GM19397 (cell line): Measurements from ENCODE around the gene PML.

Source experiments
- ATAC-seq: cut with Tn5 transposase; IDR thresholded peaks from one replicate; pipeline ENCODE4 v1.9.1; 2021; ENCODE audit warnings: mild to moderate bottlenecking, moderate library complexity; ENCODE audit not compliant: unreplicated experiment

Gene PML

DNA sequence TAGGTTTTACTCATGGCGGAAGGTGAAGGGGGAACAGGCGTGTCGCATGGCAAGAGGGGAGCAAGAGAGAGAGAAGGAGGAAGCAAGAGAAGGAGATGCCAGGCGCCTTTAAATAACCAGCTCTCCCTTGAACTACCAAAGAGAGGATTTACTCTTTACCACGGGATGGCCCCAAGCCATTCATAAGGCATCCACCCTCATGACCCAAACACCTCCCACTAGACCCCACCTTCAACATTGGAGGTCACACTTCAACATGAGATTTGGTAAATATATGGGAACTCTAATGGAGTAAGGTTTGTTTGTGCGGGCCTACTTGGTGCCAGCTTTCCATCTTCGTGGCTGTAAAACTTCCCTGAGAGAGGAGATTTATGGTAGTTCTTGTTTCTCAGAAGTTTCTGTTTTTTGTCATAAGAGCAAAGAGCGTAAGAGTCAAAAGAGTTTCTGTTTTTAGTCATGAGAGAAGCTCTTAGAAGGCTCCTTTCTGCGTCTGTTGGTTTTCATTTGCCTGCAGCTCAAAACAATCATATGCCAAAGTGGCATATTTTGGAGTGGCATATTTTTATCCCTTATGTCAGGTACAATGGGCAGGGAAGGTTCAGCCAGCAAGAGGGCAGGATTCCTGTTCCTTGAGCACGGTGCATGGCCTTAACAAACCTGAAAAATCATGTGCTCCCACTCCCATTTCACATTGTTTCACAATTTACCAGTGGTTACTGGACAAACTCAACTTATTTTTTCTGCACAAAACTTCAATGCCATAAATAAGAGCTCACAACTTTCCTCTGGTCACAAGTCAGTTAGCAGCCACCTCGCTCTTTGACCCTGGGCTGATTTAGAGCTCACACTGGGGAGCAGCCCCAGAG, 12.5 kb downstream of the PML start:
- ATAC-seq, result no peak

DNA sequence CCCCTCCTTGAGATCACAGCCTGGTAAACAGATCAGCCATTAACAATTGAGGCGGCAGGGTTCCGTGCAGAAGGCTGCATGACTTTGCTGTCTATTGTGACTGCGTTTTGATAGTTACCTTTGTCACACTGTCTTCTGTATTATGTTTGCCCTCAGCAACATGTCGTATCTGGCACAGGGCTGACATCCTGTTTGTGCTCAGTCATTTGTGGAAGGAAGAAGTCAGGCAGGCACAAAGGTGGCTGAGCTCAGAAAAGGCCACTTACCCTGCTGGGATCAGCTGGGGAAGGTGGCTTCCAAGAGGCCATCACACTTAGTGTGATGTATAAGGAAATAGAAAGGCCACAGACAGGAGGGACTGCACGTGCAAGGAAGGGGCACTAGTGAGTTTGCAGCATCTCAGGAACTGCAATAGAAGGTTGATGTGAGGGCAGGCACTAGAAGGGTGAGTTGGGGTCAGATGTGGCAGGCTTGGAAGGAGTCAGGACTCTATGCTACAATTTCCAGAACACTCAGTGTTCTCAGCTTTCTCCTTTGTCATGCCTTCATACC, 13.4 kb downstream of the PML start:
- ATAC-seq, result no peak

DNA sequence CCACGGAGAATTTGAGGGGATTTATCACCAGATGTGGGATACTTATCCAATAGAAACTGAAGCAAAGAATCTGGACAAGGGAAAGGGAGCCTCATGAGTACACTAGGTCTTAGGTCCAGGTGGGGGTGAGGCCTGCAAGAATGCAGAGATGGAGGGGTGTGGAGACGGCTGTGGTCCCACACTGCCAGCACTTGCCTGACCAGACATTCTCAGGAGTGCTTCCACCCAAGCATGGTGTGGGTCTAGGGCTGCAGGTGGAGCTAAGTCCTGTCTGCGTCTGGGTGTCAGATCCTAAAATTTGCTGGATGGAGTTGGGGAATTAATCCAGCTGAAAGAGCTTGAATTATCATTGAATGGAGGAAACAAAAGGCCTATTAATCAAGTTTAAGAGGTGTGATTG, 14.4 kb downstream of the PML start:
- ATAC-seq, result no peak

DNA sequence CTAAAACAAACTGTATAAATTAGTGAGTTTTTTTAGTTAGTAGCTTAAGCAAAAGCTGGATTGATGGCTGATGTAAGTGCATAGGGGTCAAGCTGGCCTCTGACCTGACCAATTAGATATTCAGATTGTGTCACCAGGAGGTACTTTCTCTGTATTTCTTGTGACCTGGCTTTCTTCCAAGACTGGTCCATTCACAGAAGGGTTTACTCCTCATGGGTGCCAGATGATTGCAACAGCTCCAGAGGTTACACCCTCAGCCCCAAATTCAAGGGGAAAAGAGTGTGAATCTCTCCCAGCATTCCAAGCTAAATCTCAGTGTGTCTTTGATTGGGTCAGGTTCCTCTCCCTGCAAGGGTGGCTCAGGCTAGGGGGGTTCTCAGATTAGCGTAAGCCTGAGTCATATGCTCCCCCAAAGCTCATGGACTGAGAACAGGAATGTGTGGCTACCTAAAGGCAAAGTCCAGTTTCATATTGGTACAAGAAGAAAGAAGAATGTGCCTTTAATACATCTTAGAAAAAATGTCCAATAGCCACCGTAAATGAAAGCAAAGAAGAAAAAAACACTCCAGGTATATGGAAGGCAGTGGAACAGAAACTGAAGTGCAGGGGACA, 16.5 kb downstream of the PML start:
- no peak for ATAC-seq

DNA sequence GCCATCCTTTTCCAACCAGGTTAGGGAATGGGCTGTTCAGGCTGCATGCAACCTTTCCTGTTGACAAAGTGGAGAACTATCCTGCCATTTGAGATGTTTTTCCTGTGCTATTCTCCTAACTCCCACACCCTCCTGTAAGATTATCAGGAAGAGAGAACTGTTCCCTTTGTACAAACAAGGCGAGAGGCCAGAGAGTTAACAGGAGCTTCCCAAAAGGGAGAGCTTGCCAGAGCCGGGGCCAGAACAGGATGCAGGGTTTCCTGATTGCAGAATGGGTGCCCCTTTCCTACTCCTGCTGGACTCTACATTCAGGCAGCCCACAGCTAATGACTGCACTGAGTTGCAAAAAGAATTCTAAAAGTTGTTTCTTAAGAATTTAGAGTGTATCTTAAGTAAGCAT, 17.1 kb downstream of the PML start:
- no peak for ATAC-seq

DNA sequence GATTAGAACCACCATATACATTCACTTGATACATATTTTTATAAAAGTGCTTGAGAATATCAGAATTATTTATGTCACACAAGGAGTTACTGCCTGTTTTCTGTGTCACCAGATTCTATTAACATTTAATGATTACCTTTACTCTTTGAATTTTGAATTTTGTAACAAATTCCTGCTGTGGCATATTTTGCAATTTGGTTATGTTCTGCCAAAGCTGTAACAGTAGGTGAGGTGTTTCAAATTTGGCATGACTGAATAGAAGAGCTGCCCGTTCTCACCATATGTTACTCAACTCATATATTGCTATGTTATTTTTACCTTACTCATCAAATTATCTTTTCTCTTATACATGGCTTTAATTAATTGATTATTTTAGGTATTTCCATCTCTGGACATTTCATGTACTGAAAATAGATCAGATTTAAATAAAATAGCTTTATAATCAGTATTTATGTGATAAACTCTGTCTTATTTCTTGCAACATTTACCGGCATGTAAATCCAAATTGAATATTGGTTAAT, 18.9 kb downstream of the PML start:
- ATAC-seq, result no peak

DNA sequence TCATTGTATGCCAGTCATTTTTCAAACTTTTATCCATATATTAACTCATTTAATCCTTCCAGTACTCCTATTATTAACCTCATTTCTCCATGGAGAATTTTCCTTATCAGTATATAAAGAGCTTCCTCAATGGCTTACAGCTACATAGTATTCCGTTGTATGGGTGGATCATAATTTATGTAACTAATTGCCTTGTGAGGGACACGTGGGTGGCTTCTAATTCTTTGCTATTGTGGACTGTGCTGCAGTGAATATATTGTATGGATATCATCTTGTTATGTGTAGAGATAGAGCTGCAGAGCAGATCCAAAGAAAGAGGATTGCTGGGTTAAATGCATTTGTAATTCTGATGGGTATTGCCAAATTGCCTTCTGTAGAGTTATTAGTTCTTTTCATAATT, 25.2 kb downstream of the PML start:
- no peak for ATAC-seq

DNA sequence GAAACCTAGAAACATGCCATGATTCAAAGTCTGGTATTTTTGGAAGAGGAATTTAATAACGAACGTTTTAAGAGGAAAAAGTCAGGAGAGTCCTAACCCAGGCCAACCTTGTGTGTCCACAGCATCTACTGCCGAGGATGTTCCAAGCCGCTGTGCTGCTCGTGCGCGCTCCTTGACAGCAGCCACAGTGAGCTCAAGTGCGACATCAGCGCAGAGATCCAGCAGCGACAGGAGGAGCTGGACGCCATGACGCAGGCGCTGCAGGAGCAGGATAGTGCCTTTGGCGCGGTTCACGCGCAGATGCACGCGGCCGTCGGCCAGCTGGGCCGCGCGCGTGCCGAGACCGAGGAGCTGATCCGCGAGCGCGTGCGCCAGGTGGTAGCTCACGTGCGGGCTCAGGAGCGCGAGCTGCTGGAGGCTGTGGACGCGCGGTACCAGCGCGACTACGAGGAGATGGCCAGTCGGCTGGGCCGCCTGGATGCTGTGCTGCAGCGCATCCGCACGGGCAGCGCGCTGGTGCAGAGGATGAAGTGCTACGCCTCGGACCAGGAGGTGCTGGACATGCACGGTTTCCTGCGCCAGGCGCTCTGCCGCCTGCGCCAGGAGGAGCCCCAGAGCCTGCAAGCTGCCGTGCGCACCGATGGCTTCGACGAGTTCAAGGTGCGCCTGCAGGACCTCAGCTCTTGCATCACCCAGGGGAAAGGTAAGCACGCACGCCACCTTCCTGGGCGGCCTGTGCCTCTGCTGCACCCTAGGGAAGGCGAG, 28.4 kb downstream of the PML start:
- no peak for ATAC-seq

DNA sequence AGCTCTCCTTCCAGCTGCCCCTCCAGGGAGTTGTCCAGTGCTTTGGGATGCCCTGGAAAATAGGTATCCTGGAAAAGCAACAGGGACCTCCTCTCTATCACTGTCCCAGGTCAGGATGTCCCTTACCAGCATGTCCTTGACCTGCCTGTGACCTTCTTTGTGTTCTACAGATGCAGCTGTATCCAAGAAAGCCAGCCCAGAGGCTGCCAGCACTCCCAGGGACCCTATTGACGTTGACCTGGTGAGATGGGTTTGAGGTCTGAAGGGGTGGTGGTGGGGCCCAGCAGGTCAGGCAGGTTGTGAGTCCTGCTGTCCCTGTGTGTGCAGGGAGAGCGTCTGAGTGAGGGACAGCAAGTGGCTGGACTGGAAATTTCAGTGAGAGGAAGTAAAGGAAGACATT, 30.2 kb downstream of the PML start:
- ATAC-seq, result no peak

DNA sequence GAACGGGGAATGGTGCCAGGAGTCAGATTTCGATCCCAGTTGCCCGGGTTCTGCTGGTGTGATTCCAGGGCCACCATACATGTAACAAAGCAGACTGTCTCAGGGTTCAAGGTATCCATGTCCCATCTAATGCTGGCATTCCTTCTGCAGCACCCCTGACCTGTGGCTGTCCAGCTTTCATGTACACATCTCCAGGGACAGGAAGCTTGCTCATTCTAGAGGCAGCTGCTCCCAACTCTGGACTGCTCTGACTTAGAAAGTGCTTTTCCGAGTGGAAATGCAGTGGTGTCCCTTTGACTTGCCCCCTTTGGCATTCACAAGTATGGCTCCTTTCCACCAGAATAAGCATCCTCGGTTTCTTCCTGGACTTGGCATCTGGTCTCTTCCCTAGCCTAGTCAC, 30.9 kb downstream of the PML start:
- ATAC-seq, result no peak

DNA sequence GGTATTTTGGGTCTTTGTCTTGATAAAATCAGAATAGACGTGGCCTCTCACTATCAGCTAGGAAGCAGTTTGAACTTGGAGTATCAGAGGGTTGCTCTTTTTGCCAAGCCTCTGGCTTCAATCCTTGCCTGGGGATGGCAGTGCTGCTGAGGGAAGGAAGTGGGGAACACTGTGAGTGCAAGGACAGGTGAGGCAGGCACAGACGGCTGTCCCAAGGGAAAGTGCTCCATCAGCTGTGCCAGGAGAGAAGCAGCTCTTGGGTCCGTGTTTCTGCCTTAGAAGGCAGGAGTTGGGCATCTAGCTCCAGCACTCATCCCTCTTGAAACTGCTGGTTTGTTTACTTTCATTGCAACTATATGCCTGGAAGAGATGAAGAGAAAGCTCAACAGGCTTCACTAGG, 33.2 kb downstream of the PML start:
- ATAC-seq, result no peak

DNA sequence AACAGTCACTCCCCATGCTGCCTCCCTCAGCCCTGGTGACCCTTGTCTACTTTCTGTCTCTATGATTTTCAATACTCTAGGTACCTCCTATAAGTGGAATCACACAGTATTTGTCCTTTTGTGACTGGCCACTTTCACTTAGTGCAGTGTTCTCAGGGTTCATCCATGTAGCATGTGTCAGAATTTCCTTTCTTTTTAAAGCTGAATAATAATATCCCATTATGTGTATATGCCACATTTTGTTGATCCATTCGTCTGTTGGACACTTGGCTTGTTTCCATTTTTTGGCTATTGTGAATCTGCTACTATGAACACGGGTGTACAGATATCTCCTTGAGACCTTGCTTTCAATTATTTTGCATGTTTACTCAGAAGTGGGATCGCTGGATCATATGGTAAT, 34.1 kb downstream of the PML start:
- ATAC-seq, result no peak

DNA sequence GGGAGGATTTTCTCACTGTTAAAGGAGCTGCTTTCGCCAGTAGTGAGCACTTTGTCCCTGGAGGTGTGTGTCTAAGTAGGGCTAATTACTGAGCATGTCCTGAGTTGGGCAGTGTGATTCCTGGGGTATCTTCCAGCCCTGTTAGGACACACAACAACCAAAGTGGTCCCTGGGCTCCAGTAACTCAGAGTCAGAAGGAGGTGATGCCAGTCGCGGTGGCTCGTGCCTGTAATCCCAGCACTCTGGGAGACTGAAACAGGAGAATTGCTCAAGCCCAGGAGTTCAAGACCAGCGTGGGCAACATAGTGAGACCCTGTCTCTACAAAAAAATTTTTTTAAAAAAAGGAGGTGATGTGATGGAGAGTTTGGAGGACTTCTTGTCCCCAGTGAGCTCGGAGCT, 37.5 kb downstream of the PML start:
- no peak for ATAC-seq

DNA sequence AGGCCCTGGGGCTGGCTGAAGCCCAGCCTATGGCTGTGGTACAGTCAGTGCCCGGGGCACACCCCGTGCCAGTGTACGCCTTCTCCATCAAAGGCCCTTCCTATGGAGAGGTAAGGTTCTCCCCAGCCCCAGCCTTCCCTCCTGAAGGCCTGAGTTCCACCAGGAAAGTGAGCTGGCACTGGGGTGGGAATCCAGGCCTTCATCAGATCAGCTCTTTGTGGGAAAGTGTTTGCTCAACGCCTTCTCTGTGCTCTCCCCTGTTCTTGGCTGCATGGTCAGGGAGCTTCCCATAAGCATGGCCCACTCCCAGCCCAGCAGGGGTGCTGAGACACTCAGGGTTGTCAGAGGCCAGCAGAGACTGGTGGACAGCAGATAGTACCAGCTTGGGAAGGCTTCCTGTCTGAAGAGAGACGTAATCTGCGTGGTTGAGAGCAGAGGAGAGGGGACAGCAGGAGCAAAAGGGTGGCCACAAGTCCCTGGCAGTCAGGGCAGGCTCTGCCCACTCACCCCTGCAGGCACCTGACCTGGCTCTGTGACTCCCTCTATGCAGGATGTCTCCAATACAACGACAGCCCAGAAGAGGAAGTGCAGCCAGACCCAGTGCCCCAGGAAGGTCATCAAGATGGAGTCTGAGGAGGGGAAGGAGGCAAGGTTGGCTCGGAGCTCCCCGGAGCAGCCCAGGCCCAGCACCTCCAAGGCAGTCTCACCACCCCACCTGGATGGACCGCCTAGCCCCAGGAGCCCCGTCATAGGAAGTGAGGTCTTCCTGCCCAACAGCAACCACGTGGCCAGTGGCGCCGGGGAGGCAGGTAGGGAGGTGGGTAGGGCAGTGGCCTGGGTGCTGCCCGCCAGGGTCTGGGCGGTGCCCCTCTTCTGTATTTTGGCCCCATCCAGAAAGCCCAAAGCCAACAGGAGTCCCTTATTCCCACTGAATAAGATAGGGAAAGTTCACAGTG, 38.4 kb downstream of the PML start:
- ATAC-seq, result no peak

DNA sequence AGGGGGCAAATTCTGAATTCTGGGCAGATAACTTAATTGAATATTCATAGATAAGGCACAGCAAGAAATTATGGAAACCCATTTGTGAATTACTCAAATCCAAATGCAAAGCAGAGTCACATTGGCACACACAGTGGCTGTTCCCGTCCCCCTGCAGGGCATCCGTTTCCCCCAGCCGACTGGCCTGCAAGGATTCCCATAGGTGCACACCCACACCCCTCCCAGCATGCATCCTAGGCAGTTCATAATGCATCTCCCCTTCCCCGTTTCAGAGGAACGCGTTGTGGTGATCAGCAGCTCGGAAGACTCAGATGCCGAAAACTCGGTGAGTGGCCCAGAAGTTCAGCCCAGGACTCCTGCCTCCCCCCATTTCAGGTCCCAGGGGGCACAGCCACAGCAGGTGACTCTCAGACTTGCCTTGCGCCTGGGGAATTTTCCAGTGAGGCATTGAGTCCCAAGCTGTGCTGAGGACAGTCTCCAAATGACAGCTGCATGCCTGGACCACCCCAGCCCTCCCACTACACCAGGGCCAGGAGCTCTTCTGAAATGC, 39.8 kb downstream of the PML start:
- ATAC-seq, result no peak

DNA sequence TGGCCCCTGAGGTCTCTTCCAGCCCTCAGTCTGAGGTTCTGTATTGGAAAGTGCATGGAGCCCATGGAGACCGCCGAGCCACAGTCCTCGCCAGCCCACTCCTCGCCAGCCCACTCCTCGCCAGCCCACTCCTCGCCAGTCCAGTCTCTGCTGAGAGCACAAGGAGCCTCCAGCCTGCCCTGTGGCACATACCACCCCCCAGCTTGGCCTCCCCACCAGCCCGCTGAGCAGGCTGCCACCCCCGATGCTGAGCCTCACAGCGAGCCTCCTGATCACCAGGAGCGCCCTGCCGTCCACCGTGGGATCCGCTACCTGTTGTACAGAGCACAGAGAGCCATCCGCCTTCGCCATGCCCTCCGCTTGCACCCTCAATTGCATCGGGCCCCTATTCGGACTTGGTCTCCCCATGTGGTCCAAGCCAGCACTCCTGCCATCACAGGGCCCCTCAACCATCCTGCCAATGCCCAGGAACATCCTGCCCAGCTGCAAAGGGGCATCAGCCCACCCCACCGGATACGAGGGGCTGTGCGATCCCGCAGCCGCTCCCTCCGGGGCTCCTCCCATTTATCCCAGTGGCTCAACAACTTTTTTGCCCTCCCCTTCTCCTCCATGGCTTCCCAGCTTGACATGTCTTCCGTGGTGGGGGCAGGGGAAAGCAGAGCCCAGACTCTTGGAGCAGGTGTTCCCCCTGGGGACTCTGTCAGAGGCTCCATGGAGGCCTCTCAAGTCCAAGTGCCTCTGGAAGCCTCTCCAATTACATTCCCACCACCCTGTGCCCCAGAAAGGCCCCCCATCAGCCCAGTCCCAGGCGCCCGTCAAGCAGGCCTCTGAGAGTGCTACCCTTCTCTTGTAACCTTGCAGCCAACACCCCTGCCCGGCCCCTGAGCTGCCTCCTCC, 40.9 kb downstream of the PML start:
- no peak for ATAC-seq

DNA sequence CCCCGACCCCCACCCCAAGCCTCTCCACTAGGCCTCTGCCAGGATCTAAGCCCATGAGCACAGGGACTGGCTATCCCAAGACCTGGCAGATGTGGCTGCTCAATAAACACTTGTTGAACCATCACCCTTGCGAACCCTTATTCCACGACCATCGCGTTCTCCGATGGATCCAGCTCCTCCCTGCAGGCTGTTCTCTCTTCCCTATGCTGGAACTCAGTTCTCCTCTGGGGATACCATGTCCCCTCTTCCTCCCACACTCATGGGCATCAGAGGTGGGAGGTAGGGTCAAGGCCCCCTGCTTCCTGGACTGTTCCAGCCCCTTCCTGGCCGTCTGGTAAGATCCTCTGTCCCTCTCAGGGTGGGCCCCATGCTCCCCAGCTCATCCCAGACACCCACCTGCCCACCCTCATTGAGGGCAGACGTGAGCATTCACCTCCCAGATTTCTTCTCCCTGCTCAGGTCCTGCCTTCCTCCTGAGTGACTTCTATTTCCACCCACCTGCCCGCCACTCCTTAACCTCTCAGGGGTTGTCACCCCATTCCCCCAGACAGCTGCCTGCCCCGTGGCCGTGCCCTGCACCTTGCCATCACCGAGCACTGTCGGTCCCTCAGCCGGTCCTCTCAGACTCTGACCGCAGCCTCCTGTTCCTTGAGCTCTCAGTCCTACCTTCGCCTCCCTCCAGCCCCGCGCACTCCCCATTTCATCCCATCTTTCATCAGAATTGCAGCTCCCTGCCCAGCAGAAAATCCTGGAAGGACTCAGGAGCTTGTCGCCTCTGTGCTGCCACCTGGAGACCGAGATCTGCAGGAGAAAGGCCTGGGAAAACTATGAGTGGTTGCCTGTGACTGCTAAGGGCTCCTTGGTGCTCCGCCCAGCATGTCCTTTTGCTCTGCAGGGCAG, 42.0 kb downstream of the PML start:
- no peak for ATAC-seq
